GM13976 (cell line): ENCODE data around the gene ELMO3.

ENCODE experiments used
- DNase-seq: peaks from one replicate; pipeline ENCODE4 v3.0.0; 2012; ENCODE audit warnings: low spot score
- in situ Hi-C: fragments of 300-500 bp; cut with MboI; formaldehyde crosslinking; loops from one replicate; pipeline ENCODE4 v1.12.0; 2022; ENCODE audit warnings: low sequenced_read_pairs, mixed read lengths, inconsistent platforms; ENCODE audit not compliant: unreplicated experiment
- TF ChIP-seq, protein P1 (sequence below): IDR thresholded peaks from 2 replicates; pipeline ENCODE4 v1.5.1; 2012; ENCODE audit warnings: borderline replicate concordance, mild to moderate bottlenecking; ENCODE audit not compliant: insufficient read depth; ENCODE audit errors: extremely low read depth, missing control alignments, control extremely low read depth

ELMO3 gene

DNA sequence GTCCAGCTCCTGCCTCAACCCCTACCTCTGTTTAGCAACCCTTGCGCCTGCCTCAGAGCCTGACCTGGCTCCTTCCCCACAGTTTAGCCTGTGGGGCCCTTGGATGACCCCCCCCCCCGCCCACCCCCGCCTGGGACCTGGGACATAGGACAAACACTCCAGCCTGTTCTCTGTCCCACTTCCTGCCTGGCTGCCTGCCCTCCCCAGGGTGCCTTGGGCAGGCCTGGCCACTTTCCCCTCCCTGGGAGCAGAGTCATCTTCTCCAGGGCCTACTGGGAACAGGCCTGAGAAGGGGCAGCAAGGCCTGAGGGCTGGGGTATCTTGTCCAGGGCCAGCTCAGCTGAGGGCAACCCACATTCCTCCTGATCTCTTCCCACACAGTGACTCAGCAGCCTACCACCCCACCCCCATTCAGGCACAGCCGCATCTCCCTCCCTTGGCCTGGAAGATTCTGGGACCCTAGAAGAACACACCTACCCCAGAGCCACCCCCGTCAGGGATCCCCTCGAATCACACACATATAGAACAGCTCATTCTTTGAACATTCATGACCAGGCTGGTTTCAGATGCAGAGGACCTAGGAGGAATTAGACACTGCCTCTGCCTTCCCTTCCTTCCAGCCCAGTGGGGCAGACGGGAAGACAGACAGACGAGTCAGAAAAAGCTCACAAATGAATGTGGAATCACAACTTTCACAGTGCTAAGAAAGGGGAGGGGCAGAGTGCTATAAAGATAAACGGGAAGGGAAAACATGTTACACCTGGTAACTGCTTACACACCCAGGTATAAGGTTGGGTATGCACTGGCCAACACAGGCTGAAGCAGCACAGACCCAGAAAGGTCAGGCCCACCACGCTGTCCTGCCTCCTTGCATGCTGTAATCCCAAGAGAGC, 42.3 kb downstream of the ELMO3 start:
- in situ Hi-C loops = no loop called here
- TF ChIP-seq, protein P1, sequence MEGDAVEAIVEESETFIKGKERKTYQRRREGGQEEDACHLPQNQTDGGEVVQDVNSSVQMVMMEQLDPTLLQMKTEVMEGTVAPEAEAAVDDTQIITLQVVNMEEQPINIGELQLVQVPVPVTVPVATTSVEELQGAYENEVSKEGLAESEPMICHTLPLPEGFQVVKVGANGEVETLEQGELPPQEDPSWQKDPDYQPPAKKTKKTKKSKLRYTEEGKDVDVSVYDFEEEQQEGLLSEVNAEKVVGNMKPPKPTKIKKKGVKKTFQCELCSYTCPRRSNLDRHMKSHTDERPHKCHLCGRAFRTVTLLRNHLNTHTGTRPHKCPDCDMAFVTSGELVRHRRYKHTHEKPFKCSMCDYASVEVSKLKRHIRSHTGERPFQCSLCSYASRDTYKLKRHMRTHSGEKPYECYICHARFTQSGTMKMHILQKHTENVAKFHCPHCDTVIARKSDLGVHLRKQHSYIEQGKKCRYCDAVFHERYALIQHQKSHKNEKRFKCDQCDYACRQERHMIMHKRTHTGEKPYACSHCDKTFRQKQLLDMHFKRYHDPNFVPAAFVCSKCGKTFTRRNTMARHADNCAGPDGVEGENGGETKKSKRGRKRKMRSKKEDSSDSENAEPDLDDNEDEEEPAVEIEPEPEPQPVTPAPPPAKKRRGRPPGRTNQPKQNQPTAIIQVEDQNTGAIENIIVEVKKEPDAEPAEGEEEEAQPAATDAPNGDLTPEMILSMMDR = no peak
- no peak for DNase-seq

DNA sequence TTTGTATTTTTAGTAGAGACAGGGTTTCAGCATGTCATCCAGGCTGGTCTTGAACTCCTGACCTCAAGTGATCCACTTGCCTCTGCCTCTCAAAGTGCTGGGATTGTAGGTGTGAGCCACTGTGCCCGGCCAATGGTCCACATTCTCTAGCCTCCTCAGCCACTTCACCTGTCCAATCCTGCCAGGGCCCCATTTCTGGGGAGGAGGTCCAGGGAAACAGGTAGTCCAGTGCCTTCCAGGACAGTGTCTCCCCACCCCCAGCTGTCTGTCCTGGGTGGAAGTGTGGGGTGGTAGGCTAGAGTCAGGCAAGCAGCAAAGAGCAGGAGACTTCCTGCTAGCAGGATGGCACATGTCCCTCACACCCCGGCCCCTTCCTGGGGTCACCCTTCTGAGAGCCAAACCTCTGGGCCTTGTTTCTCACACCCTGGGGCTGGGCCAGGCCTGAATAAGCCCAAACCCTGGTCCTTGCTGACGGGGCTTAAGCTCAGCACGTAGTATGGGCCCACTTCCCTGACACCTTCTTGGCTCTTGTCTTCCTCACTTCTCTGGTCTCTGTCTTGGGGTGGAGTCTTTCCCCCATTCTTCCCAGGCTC, 43.3 kb downstream of the ELMO3 start:
- TF ChIP-seq, protein P1 = no peak
- no peak for DNase-seq
- in situ Hi-C loops = no loop called here

DNA sequence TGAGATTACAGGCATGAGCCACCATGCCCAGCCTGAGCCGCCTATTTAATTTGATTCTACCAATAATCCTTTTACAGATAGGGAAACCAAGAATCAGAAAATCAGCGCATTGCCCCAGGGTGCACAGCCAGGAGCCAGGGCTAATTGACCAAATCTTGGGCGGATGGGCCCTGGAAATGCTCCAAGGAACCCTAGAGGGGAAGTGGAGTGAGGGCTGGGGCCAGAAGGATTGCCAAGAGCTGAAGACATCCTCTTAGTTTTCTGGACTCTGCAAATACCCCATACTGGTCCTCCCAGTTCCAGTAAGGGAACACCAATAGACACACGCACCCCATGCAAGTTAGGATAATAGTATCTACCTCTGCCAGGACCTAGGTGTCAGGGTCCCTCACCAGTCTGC, 44.5 kb downstream of the ELMO3 start:
- in situ Hi-C loops = no loop called here
- TF ChIP-seq, protein P1 = no peak
- DNase-seq = no peak

DNA sequence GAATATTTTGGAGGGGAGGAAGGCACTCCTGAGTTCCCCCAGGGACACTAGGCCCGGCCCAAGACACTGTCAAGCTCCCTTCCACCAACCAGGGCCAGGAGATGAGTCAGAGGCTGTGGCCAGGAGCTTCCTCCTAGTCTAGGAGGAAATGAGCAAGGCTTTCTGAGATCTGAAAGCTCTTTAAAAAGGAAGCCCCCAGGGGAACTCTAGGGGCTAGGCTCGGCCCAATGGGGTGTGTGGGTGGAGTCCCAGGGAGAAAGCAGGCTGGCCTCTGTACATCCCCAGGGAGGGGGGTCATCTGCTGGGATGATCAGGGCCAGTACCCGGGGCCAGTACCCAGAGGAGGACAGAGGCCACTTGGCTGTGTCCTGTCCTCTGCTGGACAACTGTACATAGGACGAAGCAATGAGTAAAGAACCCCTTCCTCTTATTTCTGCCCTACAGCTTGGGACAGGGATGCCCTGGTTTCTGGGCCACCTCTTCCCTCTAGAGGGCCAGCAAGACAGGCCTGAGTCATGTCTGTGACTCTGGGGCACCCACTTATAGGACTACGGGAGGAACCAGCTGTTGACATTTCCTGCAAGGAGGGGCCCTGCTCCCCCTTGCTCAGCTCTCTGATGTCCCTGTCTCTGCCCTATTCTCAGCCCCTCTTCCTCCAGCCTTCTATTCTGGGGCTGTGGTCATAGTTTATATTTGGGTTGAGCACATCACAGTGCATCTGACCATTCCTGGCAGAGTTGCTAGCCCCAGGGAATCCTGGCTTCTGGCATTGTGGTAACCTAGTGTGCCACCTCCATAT, 45.7 kb downstream of the ELMO3 start:
- peak; percentile 87 for DNase-seq
- in situ Hi-C loops = no loop called here
- TF ChIP-seq, protein P1 = no peak

DNA sequence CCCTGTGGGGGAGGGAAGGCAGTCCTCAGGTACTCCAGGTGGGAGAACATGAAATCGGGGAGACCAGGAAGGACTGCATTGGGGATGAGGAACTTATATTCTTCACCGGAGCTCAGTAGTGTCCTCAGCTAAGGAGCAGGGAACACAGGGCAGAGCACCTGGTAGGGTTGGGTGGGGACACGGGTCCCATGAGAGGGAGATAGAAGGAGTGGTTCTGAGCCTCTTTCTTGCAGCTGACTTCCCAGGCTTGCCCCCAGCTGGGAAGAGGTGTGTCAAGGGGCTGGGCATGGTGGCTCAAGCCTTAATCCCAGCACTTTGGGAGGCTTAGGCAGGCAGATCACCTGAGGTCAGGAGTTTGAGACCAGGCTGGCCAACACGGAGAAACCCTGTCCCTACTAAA, 46.3 kb downstream of the ELMO3 start:
- TF ChIP-seq, protein P1 = no peak
- in situ Hi-C loops = no loop called here
- no peak for DNase-seq

DNA sequence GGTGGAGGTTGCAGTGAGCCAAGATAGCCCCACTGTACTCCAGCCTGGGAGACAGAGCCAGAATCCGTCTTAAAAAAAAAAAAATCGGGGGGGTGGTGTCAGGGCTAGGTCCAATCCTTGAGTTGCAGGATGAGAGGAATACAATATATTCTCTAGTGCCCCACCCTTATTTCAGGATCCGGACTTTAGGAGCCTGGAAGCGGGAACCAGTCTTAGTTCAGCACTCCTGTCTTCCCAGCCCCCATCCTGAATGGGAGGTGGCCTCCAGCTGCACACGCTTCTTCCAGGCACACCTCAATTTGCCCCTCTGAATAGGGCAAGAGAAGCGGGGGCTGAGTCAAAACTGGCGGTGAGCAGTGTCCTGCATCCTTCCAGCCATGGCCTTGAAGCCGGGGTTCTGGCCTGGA, 46.7 kb downstream of the ELMO3 start:
- TF ChIP-seq, protein P1 = no peak
- no peak for DNase-seq
- in situ Hi-C loops = no loop called here
